SU-DHL-6 (cell line): ENCODE results near the gene BSND.

Experiments used
- H2AFZ ChIP-seq: fragments of 200-600 bp; sonication (generic); 2 replicates; pipeline ENCODE4 v1.6.1; 2014; ENCODE audit warnings: low read depth, mild to moderate bottlenecking, moderate library complexity, mixed read lengths, antibody characterized with exemption, low read length; ENCODE audit not compliant: severe bottlenecking
- H3F3A ChIP-seq: fragments of 200-600 bp; shearing (Covaris generic); 2 replicates; pipeline ENCODE4 v1.6.0; 2016; ENCODE audit warnings: antibody characterized with exemption, mild to moderate bottlenecking; ENCODE audit not compliant: insufficient read depth
- H3K27ac ChIP-seq: fragments of 200-600 bp; sonication (generic); 2 replicates; pipeline ENCODE4 v1.5.1; 2016; ENCODE audit warnings: low read depth, mild to moderate bottlenecking, low read length, moderate library complexity, mixed read lengths
- H3K27me3 ChIP-seq: fragments of 200-600 bp; sonication (generic), shearing (Covaris generic); 2 replicates; pipeline ENCODE4 v1.6.0; 2014; ENCODE audit warnings: mild to moderate bottlenecking, low read length
- H3K36me3 ChIP-seq: fragments of 200-600 bp; sonication (generic); 2 replicates; pipeline ENCODE4 v1.6.1; 2014; ENCODE audit warnings: mild to moderate bottlenecking, low read length, mixed read lengths
- H3K4me2 ChIP-seq: fragments of 300-600, 200-600 bp; shearing (Covaris generic), sonication (generic); 2 replicates; pipeline ENCODE4 v1.6.0; 2014; ENCODE audit warnings: low read length, low read depth, mild to moderate bottlenecking; ENCODE audit not compliant: poor library complexity, severe bottlenecking
- H3K4me3 ChIP-seq: fragments of 200-600 bp; sonication (generic); 2 replicates; pipeline ENCODE4 v1.5.1; 2014; ENCODE audit warnings: antibody characterized with exemption, low read length, mild to moderate bottlenecking, mixed read lengths; ENCODE audit not compliant: insufficient read depth, poor library complexity, severe bottlenecking
- H3K79me2 ChIP-seq: fragments of 200-600 bp; sonication (generic); 2 replicates; pipeline ENCODE4 v1.6.1; 2014; ENCODE audit warnings: mild to moderate bottlenecking, low read length, moderate library complexity; ENCODE audit not compliant: insufficient read depth
- H3K9ac ChIP-seq: fragments of 200-600 bp; sonication (generic); 2 replicates; pipeline ENCODE4 v1.7.0; 2014; ENCODE audit warnings: mild to moderate bottlenecking, low read length
- H3K9me2 ChIP-seq: fragments of 200-600 bp; sonication (generic); replicated peaks from 2 replicates; pipeline ENCODE4 v1.6.1; 2014; ENCODE audit warnings: low read length; ENCODE audit not compliant: insufficient read depth
- H3K9me3 ChIP-seq: fragments of 200-600 bp; sonication (generic); 2 replicates; pipeline ENCODE4 v1.6.1; 2014; ENCODE audit warnings: low read length, mixed read lengths; ENCODE audit not compliant: insufficient read depth
- H4K20me1 ChIP-seq: fragments of 200-600 bp; sonication (generic); 2 replicates; pipeline ENCODE4 v1.6.1; 2014; ENCODE audit warnings: low read depth, mild to moderate bottlenecking, antibody characterized with exemption, low read length, moderate library complexity, mixed read lengths
- CTCF ChIP-seq: fragments of 200-600 bp; sonication (generic); IDR thresholded peaks from one replicate; pipeline ENCODE4 v1.5.1; 2017; ENCODE audit warnings: antibody characterized with exemption, mild to moderate bottlenecking, low read length, moderate library complexity; ENCODE audit not compliant: insufficient read depth, poor library complexity, severe bottlenecking
- EZH2phosphoT487 ChIP-seq: fragments of 200-600 bp; sonication (generic), shearing (Covaris generic); conservative IDR thresholded peaks from 2 replicates; pipeline ENCODE4 v1.6.1; 2018; ENCODE audit warnings: mild to moderate bottlenecking, antibody characterized with exemption, low read length, moderate library complexity, mixed read lengths

The BSND gene

GRCh38 chr1:54998100-54998499 lies 633 bp upstream of the BSND start:
- no peaks in the 10 kb centered on the region for H3K79me2 ChIP-seq
- no peak overlapping the region for H3K4me3 ChIP-seq
- no peaks in the 10 kb centered on the region for H3K9me3 ChIP-seq
- H4K20me1 ChIP-seq, result no peaks in the 10 kb centered on the region
- no peaks in the 10 kb centered on the region for H3K27me3 ChIP-seq
- H3K4me2 ChIP-seq, result no peak overlapping the region
- H3F3A ChIP-seq, result no peaks in the 10 kb centered on the region
- H3K36me3 ChIP-seq, result no peaks in the 10 kb centered on the region
- no peak overlapping the region for H2AFZ ChIP-seq
- H3K9me2 ChIP-seq, result no peaks in the 10 kb centered on the region
- no peak overlapping the region for H3K27ac ChIP-seq
- H3K9ac ChIP-seq, result no peak overlapping the region
- TF ChIP-seq CTCF (no peak), EZH2phosphoT487 (no peak)

- no peaks in the 10 kb centered on the region for H3K27me3 ChIP-seq
These were observed 1.7 kb downstream of the BSND start for GRCh38 chr1:55000110-55001085.

GRCh38 chr1:55001311-55001710 lies 2.6 kb downstream of the BSND start:
- Histone ChIP-seq H3K36me3 (no peaks in the 10 kb centered on the region), H3K27ac (no peak overlapping the region), H4K20me1 (no peaks in the 10 kb centered on the region), H3K27me3 (no peaks in the 10 kb centered on the region), H3K9ac (no peak overlapping the region), H3K9me2 (no peaks in the 10 kb centered on the region), H3K9me3 (no peaks in the 10 kb centered on the region), H2AFZ (no peak overlapping the region), H3K4me3 (no peak overlapping the region), H3F3A (no peaks in the 10 kb centered on the region), H3K79me2 (no peaks in the 10 kb centered on the region), H3K4me2 (no peak overlapping the region)
- TF ChIP-seq CTCF (no peak), EZH2phosphoT487 (no peak)

More at GRCh38 chr1:55000110-55001085, 1.7 kb downstream of the BSND start:
- no peaks in the 10 kb centered on the region for H3K36me3 ChIP-seq
- H3K4me2 ChIP-seq, result no peak overlapping the region
- no peaks in the 10 kb centered on the region for H3K79me2 ChIP-seq
- H3K9me3 ChIP-seq, result no peaks in the 10 kb centered on the region
- no peaks in the 10 kb centered on the region for H3F3A ChIP-seq
- no peak overlapping the region for H2AFZ ChIP-seq
- no peaks in the 10 kb centered on the region for H3K9me2 ChIP-seq
- H3K4me3 ChIP-seq, result no peak overlapping the region
- H4K20me1 ChIP-seq, result no peaks in the 10 kb centered on the region
- TF ChIP-seq CTCF (no peak), EZH2phosphoT487 (no peak)
- no peak overlapping the region for H3K9ac ChIP-seq
- no peak overlapping the region for H3K27ac ChIP-seq
